ENCODE measurements around the gene BTN1A1.
"Not testable (repeated sequence)": the region's sequence is repeated elsewhere in the genome, so short reads cannot be mapped to it uniquely, and the experiment has no call there.

BTN1A1 gene

GRCh38 chr6:26477426-26477825 lies 22.7 kb upstream of the BTN1A1 start:
- DNase-seq: no peak

- no peak for DNase-seq
Observed at GRCh38 chr6:26478100-26478984, 21.8 kb upstream of the BTN1A1 start.

- DNase-seq: no peak
Observed at GRCh38 chr6:26478985-26479278, 21.2 kb upstream of the BTN1A1 start.

GRCh38 chr6:26482338-26482737 lies 17.8 kb upstream of the BTN1A1 start:
- no peak for DNase-seq

GRCh38 chr6:26483727-26484126 lies 16.4 kb upstream of the BTN1A1 start:
- no peak for DNase-seq

GRCh38 chr6:26484161-26484560 lies 15.9 kb upstream of the BTN1A1 start:
- DNase-seq: no peak

- DNase-seq: no peak
Observed at GRCh38 chr6:26485112-26485780, 14.9 kb upstream of the BTN1A1 start.

GRCh38 chr6:26486358-26486757 lies 13.7 kb upstream of the BTN1A1 start:
- no peak for DNase-seq

- DNase-seq: no peak
Observed at GRCh38 chr6:26487466-26487865, 12.6 kb upstream of the BTN1A1 start.

- no peak for DNase-seq
Observed at GRCh38 chr6:26489996-26490964, 9.8 kb upstream of the BTN1A1 start.

GRCh38 chr6:26491604-26492003 lies 8.5 kb upstream of the BTN1A1 start:
- DNase-seq: no peak

GRCh38 chr6:26493258-26493657 lies 6.8 kb upstream of the BTN1A1 start:
- DNase-seq: no peak

- no peak for DNase-seq
Observed at GRCh38 chr6:26494117-26494516, 6.0 kb upstream of the BTN1A1 start.

- no peak for DNase-seq
Observed at GRCh38 chr6:26495281-26495680, 4.8 kb upstream of the BTN1A1 start.

- no peak for DNase-seq
Observed at GRCh38 chr6:26497610-26498009, 2.5 kb upstream of the BTN1A1 start.

- DNase-seq: no peak
Observed at GRCh38 chr6:26501482-26501986, 1.4 kb downstream of the BTN1A1 start.

GRCh38 chr6:26502165-26502564 lies 2.1 kb downstream of the BTN1A1 start:
- DNase-seq: no peak

- no peak for DNase-seq
Observed at GRCh38 chr6:26502626-26503025, 2.5 kb downstream of the BTN1A1 start.

GRCh38 chr6:26507658-26508057 lies 7.6 kb downstream of the BTN1A1 start:
- no peak for DNase-seq

GRCh38 chr6:26511033-26511432 lies 10.9 kb downstream of the BTN1A1 start:
- DNase-seq: not testable (repeated sequence)

GRCh38 chr6:26514984-26515383 lies 14.9 kb downstream of the BTN1A1 start:
- no peak for DNase-seq

- no peak for DNase-seq
Observed at GRCh38 chr6:26516481-26517427, 16.7 kb downstream of the BTN1A1 start.

All from NCI-H1105 (cell line).